Measurements from ENCODE around the gene CACNA1C.

CACNA1C gene

GRCh38 chr12:2064071-2064507 is 11.3 kb downstream of the CACNA1C start:
- Histone ChIP-seq H3K36me3 (ENCODE audit: insufficient read depth, low read length) (no peaks in the 10 kb centered on the region), H3K4me2 (ENCODE audit: insufficient read depth, low read length) (peak overlapping the region; percentile 61), H2AFZ (ENCODE audit: low read depth, low read length) (0 out of 2 replicates have a peak overlapping the region, but pooled peaks have one; percentile 65), H3K4me1 (ENCODE audit: insufficient read depth, low read length) (peaks cover 15% of the 10 kb centered on the region), H3K27ac (ENCODE audit: low read length) (no peak overlapping the region), H3K9ac (ENCODE audit: low read depth, low read length) (peak overlapping the region; percentile 20; the same call in 1 of the 2 replicates), H3K9me3 (ENCODE audit: insufficient read depth, low read length, severe bottlenecking) (no peaks in the 10 kb centered on the region), H3K4me3 (ENCODE audit: low read depth in 1 of 2, low read length in 2 of 2) (peak overlapping the region in 1 of 2 experiments; percentile 47; a peak in 2 of 4 replicates), H3K79me2 (ENCODE audit: insufficient read depth, low read length) (no peaks in the 10 kb centered on the region), H3K27me3 (ENCODE audit: insufficient read depth, low read length, poor library complexity) (peaks cover 42% of the 10 kb centered on the region), H4K20me1 (ENCODE audit: insufficient read depth, low read length) (no peaks in the 10 kb centered on the region)
- TF ChIP-seq CTCF (IDR thresholded peaks at IDR 0.05; ENCODE audit: borderline replicate concordance, extremely low read depth, low read length, poor library complexity, severe bottlenecking) (no peak), EZH2 (IDR thresholded peaks at IDR 0.05; ENCODE audit: borderline replicate concordance, low read depth, low read length, severe bottlenecking) (no peak)
- peak; percentile 27 for DNase-seq
- peak; percentile 82 for ATAC-seq (ENCODE audit: insufficient read depth, low read depth)

GRCh38 chr12:2068653-2069052 is 15.9 kb downstream of the CACNA1C start:
- Histone ChIP-seq H3K36me3 (ENCODE audit: insufficient read depth, low read length) (no peaks in the 10 kb centered on the region), H2AFZ (ENCODE audit: low read depth, low read length) (no peak overlapping the region), H3K4me1 (ENCODE audit: insufficient read depth, low read length) (peaks cover 13% of the 10 kb centered on the region), H3K4me2 (ENCODE audit: insufficient read depth, low read length) (no peak overlapping the region), H3K27me3 (ENCODE audit: insufficient read depth, low read length, poor library complexity) (peaks cover 23% of the 10 kb centered on the region), H3K79me2 (ENCODE audit: insufficient read depth, low read length) (no peaks in the 10 kb centered on the region), H3K9me3 (ENCODE audit: insufficient read depth, low read length, severe bottlenecking) (peaks cover 8% of the 10 kb centered on the region), H3K9ac (ENCODE audit: low read depth, low read length) (no peak overlapping the region), H4K20me1 (ENCODE audit: insufficient read depth, low read length) (no peaks in the 10 kb centered on the region), H3K4me3 (ENCODE audit: low read depth in 1 of 2, low read length in 2 of 2) (no peak overlapping the region), H3K27ac (ENCODE audit: low read length) (no peak overlapping the region)
- no peak for TF ChIP-seq CTCF (IDR thresholded peaks at IDR 0.05; ENCODE audit: borderline replicate concordance, extremely low read depth, low read length, poor library complexity, severe bottlenecking)
- ATAC-seq (ENCODE audit: insufficient read depth, low read depth) (no peak), DNase-seq (no peak)

GRCh38 chr12:2070440-2071045 is 17.8 kb downstream of the CACNA1C start:
- no peaks in the 10 kb centered on the region for H4K20me1 ChIP-seq (ENCODE audit: insufficient read depth, low read length)
- no peak for ATAC-seq (ENCODE audit: insufficient read depth, low read depth)
- DNase-seq = no peak
- no peaks in the 10 kb centered on the region for H3K4me1 ChIP-seq (ENCODE audit: insufficient read depth, low read length)
- H3K9me3 ChIP-seq (ENCODE audit: insufficient read depth, low read length, severe bottlenecking) = peaks cover 8% of the 10 kb centered on the region
- no peak for TF ChIP-seq CTCF (IDR thresholded peaks at IDR 0.05; ENCODE audit: borderline replicate concordance, extremely low read depth, low read length, poor library complexity, severe bottlenecking)
- TF ChIP-seq EZH2 (IDR thresholded peaks at IDR 0.05; ENCODE audit: borderline replicate concordance, low read depth, low read length, severe bottlenecking) = no peak
- no peaks in the 10 kb centered on the region for H3K36me3 ChIP-seq (ENCODE audit: insufficient read depth, low read length)
- no peak overlapping the region for H3K27ac ChIP-seq (ENCODE audit: low read length)
- H3K4me2 ChIP-seq (ENCODE audit: insufficient read depth, low read length) = no peak overlapping the region
- H3K4me3 ChIP-seq (ENCODE audit: low read depth in 1 of 2, low read length in 2 of 2) = no peak overlapping the region
- no peaks in the 10 kb centered on the region for H3K79me2 ChIP-seq (ENCODE audit: insufficient read depth, low read length)
- H3K9ac ChIP-seq (ENCODE audit: low read depth, low read length) = no peak overlapping the region
- H3K27me3 ChIP-seq (ENCODE audit: insufficient read depth, low read length, poor library complexity) = peaks cover 10% of the 10 kb centered on the region
- no peak overlapping the region for H2AFZ ChIP-seq (ENCODE audit: low read depth, low read length)

Measured in DND-41 (cell line).